IMR-90 (cell line): ENCODE results near the gene DVL1. TPM values are rescaled to one million over a fixed set of nuclear protein-coding genes. Genes with fewer than 3 reads are reported as not detected.

Source experiments
- ATAC-seq: fragments of 200-7000 bp; cut with Tn5 transposase; 2 replicates; pipeline ENCODE4 v1.9.1; 2020; ENCODE audit warnings: low read depth, mild to moderate bottlenecking, moderate library complexity
- BruUV-seq: library from RNA; stranded (reverse); fragments of 400-500 nt; replicated peaks from 2 replicates; lab custom pipeline; 2021; lab: Mats Ljungman, UMichigan
- CTCF ChIA-PET: fragments of 300-600 bp; formaldehyde crosslinking; extraction: SDS; loops from one replicate; lab custom pipeline; 2021; ENCODE audit warnings: antibody characterized with exemption; lab: Yijun Ruan, JAX
- POLR2A ChIA-PET: fragments of 300-600 bp; sonication (Branson Sonifier 250); formaldehyde crosslinking; loops from one replicate; lab custom pipeline; 2022; ENCODE audit warnings: antibody characterized with exemption; ENCODE audit not compliant: unreplicated experiment; lab: Charles Lee
- DNase-seq: peaks from one replicate; pipeline ENCODE4 v3.0.0; 2013
- H2AFZ ChIP-seq: replicated peaks from 2 replicates; pipeline ENCODE3; 2013; ENCODE audit warnings: low read length, mild to moderate bottlenecking; ENCODE audit not compliant: poor library complexity
- H2AK5ac ChIP-seq: 2 replicates; pipeline ENCODE4 v1.6.1; 2013; ENCODE audit warnings: low read depth, low read length, inconsistent platforms
- H2AK9ac ChIP-seq: replicated peaks from 2 replicates; pipeline ENCODE3; 2013; ENCODE audit warnings: mild to moderate bottlenecking, low read depth, low read length, moderate library complexity; ENCODE audit not compliant: poor library complexity
- H2BK120ac ChIP-seq: 2 replicates; pipeline ENCODE4 v1.6.1; 2013; ENCODE audit warnings: low read depth, low read length, inconsistent platforms
- H2BK15ac ChIP-seq: 3 replicates; pipeline ENCODE4 v1.6.1; 2013; ENCODE audit warnings: low read depth, low read length, inconsistent platforms
- H2BK20ac ChIP-seq: 2 replicates; pipeline ENCODE4 v1.6.1; 2013; ENCODE audit warnings: low read depth, mild to moderate bottlenecking, inconsistent platforms, low read length, moderate library complexity
- H2BK5ac ChIP-seq: 2 replicates; pipeline ENCODE4 v1.6.1; 2013; ENCODE audit warnings: mild to moderate bottlenecking, low read depth, low read length, inconsistent platforms; ENCODE audit not compliant: poor library complexity, severe bottlenecking
- H3K14ac ChIP-seq: replicated peaks from 2 replicates; pipeline ENCODE4 v1.6.1; 2013; ENCODE audit warnings: low read depth, low read length, inconsistent platforms
- H3K18ac ChIP-seq: 2 replicates; pipeline ENCODE4 v1.6.1; 2013; ENCODE audit warnings: low read depth, low read length, control low read depth
- H3K23ac ChIP-seq: 2 replicates; pipeline ENCODE4 v1.6.1; 2013; ENCODE audit warnings: low read depth, low read length, inconsistent platforms
- H3K27ac ChIP-seq: 2 replicates; pipeline ENCODE4 v1.5.1; 2013; ENCODE audit warnings: mild to moderate bottlenecking, control low read depth, low read length; ENCODE audit not compliant: insufficient read depth
- H3K27me3 ChIP-seq: 2 replicates; pipeline ENCODE4 v1.6.1; 2013; ENCODE audit warnings: low read length; ENCODE audit not compliant: control insufficient read depth, insufficient read depth
- H3K36me3 ChIP-seq: 2 replicates; pipeline ENCODE4 v1.6.1; 2013; ENCODE audit warnings: low read length, mixed read lengths; ENCODE audit not compliant: control insufficient read depth, insufficient read depth
- H3K4ac ChIP-seq: 2 replicates; pipeline ENCODE4 v1.6.1; 2013; ENCODE audit warnings: low read depth, low read length, inconsistent platforms
- H3K4me1 ChIP-seq: 2 replicates; pipeline ENCODE4 v1.6.1; 2013; ENCODE audit warnings: low read length, mixed read lengths; ENCODE audit not compliant: control insufficient read depth, insufficient read depth
- H3K4me2 ChIP-seq: 2 replicates; pipeline ENCODE4 v1.6.1; 2013; ENCODE audit warnings: low read depth, mild to moderate bottlenecking, control low read depth, low read length, moderate library complexity
- H3K4me3 ChIP-seq: 2 replicates; pipeline ENCODE4 v1.5.1; 2013; ENCODE audit warnings: low read depth, mild to moderate bottlenecking, control low read depth, low read length, moderate library complexity; ENCODE audit not compliant: insufficient read depth
- H3K56ac ChIP-seq: 2 replicates; pipeline ENCODE4 v1.6.1; 2013; ENCODE audit warnings: low read length, inconsistent platforms; ENCODE audit not compliant: insufficient read depth; ENCODE audit errors: extremely low read depth
- H3K79me1 ChIP-seq, 2 experiments: 2 replicates each; pipeline ENCODE4 v1.6.1; 2013; ENCODE audit warnings: low read length in 2 of 2, inconsistent platforms in 1 of 2, low read depth in 1 of 2
- H3K9ac ChIP-seq: 2 replicates; pipeline ENCODE4 v1.6.1; 2013; ENCODE audit warnings: low read depth, low read length, control low read depth
- H3K9me1 ChIP-seq: 2 replicates; pipeline ENCODE4 v1.6.1; 2013; ENCODE audit warnings: low read length, inconsistent platforms; ENCODE audit not compliant: insufficient read depth
- H3K9me3 ChIP-seq: 2 replicates; pipeline ENCODE4 v1.6.1; 2013; ENCODE audit warnings: low read length; ENCODE audit not compliant: control insufficient read depth, insufficient read depth
- H4K20me1 ChIP-seq: 2 replicates; pipeline ENCODE4 v1.6.1; 2013; ENCODE audit warnings: low read length, inconsistent platforms; ENCODE audit not compliant: insufficient read depth
- H4K5ac ChIP-seq: 2 replicates; pipeline ENCODE4 v1.6.1; 2013; ENCODE audit warnings: mild to moderate bottlenecking, low read depth, low read length, control low read depth
- H4K8ac ChIP-seq, 2 experiments: 2 replicates each; pipeline ENCODE4 v1.6.1; 2013; ENCODE audit warnings: low read depth in 2 of 2, low read length in 2 of 2, control low read depth in 1 of 2, inconsistent platforms in 1 of 2
- H4K91ac ChIP-seq: 2 replicates; pipeline ENCODE4 v1.6.1; 2013; ENCODE audit warnings: low read depth, low read length, inconsistent platforms; ENCODE audit not compliant: insufficient read depth
- MXI1 ChIP-seq: IDR thresholded peaks from 2 replicates; pipeline ENCODE4 v1.6.1; 2012; ENCODE audit warnings: low read depth, mild to moderate bottlenecking, low read length, moderate library complexity, borderline replicate concordance
- SMC3 ChIP-seq: fragments of 150-350 bp; IDR thresholded peaks from 2 replicates; pipeline ENCODE4 v1.6.1; 2016; ENCODE audit warnings: low read depth, mild to moderate bottlenecking, antibody characterized with exemption, low read length, moderate library complexity
- USF2 ChIP-seq: fragments of 150-350 bp; IDR thresholded peaks from 2 replicates; pipeline ENCODE4 v1.6.1; 2017; ENCODE audit warnings: mild to moderate bottlenecking, antibody characterized with exemption, low read length, low read depth
- WGBS, 2 experiments: methylation state at CpG; one replicate each; pipeline versions ENCODE4 v1.1.5 to v1.1.7; 2013; ENCODE audit warnings: missing lambda C conversion rate in 2 of 2; ENCODE audit not compliant: insufficient read length in 1 of 2; ENCODE audit errors: extremely low coverage in 2 of 2; 5-methylcytosine and 5-hydroxymethylcytosine counted together
- dilution Hi-C: fragments of 300-500 bp; cut with HindIII; formaldehyde crosslinking; loops from one replicate; pipeline ENCODE4 v1.14.3; 2018; ENCODE audit warnings: low sequenced_read_pairs; ENCODE audit not compliant: unreplicated experiment
- in situ Hi-C: fragments of 300-500 bp; cut with MboI; formaldehyde crosslinking; loops from 3 replicates; pipeline ENCODE4 v1.14.3; 2019; ENCODE audit warnings: low sequenced_read_pairs, inconsistent platforms, mixed read lengths
- intact Hi-C: fragments of 100-400 bp; cut with micrococcal nuclease; formaldehyde crosslinking; loops from 2 replicates; pipeline ENCODE4 v1.10.0; 2022
- polyA plus RNA-seq, 3 experiments: library from polyadenylated mRNA; depleted of rRNA; stranded (reverse); fragments of >200 nt; gene quantifications; 2 replicates each; pipeline ENCODE4 v1.2.3, GENCODE V29; 2012; ENCODE audit warnings: low replicate concordance in 1 of 3
- total RNA-seq: library from RNA; depleted of rRNA; stranded (reverse); fragments of >200 nt; gene quantifications from 2 replicates; pipeline ENCODE4 v1.2.3, GENCODE V29; 2012

Gene DVL1
- total and polyA plus RNA-seq, 2 of the 4 experiments (the other 2 are of a cell fraction) = 27.2 to 35.9 TPM

- ChIA-PET CTCF (no interaction called here), POLR2A (no interaction called here)
- in situ Hi-C loops = no loop called here
Measured at GRCh38 chr1:1314237-1314586, 35.0 kb downstream of the DVL1 start.

More at GRCh38 chr1:1314237-1314586, 35.0 kb downstream of the DVL1 start:
- Histone ChIP-seq H2BK20ac (no peak overlapping the region), H3K27me3 (no peaks in the 10 kb centered on the region), H2AFZ (no peak overlapping the region), H4K91ac (no peak overlapping the region), H4K20me1 (peaks cover 55% of the 10 kb centered on the region), H2BK15ac (no peak overlapping the region), H3K56ac (no peak overlapping the region), H4K5ac (no peak overlapping the region), H2AK5ac (no peak overlapping the region), H3K4me1 (peaks cover 14% of the 10 kb centered on the region), H4K8ac (no peak overlapping the region), H3K4me2 (no peak overlapping the region), H2BK5ac (no peak overlapping the region), H3K36me3 (peaks cover 67% of the 10 kb centered on the region), H3K9me1 (peaks cover 4% of the 10 kb centered on the region), H2BK120ac (no peak overlapping the region), H2AK9ac (no peak overlapping the region), H3K4me3 (no peak overlapping the region), H3K4ac (no peak overlapping the region), H3K79me1 (peaks cover 16 to 58% of the 10 kb centered on the region in 2 experiments), H3K27ac (no peak overlapping the region), H3K9ac (no peak overlapping the region), H3K9me3 (no peaks in the 10 kb centered on the region), H3K14ac (no peak overlapping the region), H3K18ac (no peak overlapping the region), H3K23ac (no peak overlapping the region)
- WGBS, 2 experiments = 99% methylated on average over 10 of the region's 15 CpGs; no CpG with 5 or more reads in 1 of the 2 experiments
- ATAC-seq = no peak
- intact Hi-C loops = no loop called here
- dilution Hi-C loops = no loop called here
- no peak for TF ChIP-seq USF2
- no peak for TF ChIP-seq SMC3
- no peak for TF ChIP-seq MXI1
- no TSS peak for BruUV-seq
- no peak for DNase-seq
